SK-N-SH (cell line): Measurements from ENCODE around the gene MAP4K5. TPM values are rescaled to one million over a fixed set of nuclear protein-coding genes. Genes with fewer than 3 reads are reported as not detected.

Experiments
- CTCF ChIA-PET: fragments of 300-600, 350-600 bp; formaldehyde crosslinking; extraction: SDS; loops from one replicate; lab custom pipeline; 2021; lab: Yijun Ruan, JAX
- POLR2A ChIA-PET: fragments of 350-600 bp; sonication (Branson Sonifier 250); formaldehyde crosslinking; extraction: SDS; loops from one replicate; lab custom pipeline; 2020; ENCODE audit warnings: antibody characterized with exemption, inconsistent platforms; lab: Yijun Ruan, JAX
- DNase-seq: peaks from one replicate; pipeline ENCODE4 v3.0.0; 2012
- H2AFZ ChIP-seq: fragments of 200-600 bp; sonication (generic); 2 replicates; pipeline ENCODE4 v1.8.1; 2016; ENCODE audit warnings: antibody characterized with exemption, mild to moderate bottlenecking, low read depth
- H3F3A ChIP-seq: fragments of 200-600 bp; sonication (generic); replicated peaks from 2 replicates; pipeline ENCODE3; 2016; ENCODE audit warnings: antibody characterized with exemption, mild to moderate bottlenecking; ENCODE audit not compliant: insufficient read depth
- H3K27ac ChIP-seq, 2 experiments: fragments of 200-500 bp in 1 of 2; fragments of 200-600 bp in 1 of 2; sonication (Bioruptor generic) in 1 of 2; sonication (generic), shearing (Covaris generic) in 1 of 2; 2 replicates each; pipeline versions ENCODE4 v1.5.1 to v1.6.1; 2014 to 2016; ENCODE audit warnings: low read depth in 2 of 2, inconsistent platforms in 1 of 2, low read length in 1 of 2, mild to moderate bottlenecking in 1 of 2, mixed read lengths in 1 of 2
- H3K27me3 ChIP-seq: fragments of 200-600 bp; sonication (generic), shearing (Covaris generic); 2 replicates; pipeline ENCODE4 v1.6.1; 2016; ENCODE audit warnings: mixed run types; ENCODE audit not compliant: insufficient read depth
- H3K36me3 ChIP-seq, 2 experiments: fragments of 200-500 bp in 1 of 2; fragments of 200-600 bp in 1 of 2; sonication (Bioruptor generic) in 1 of 2; sonication (generic) in 1 of 2; replicated peaks in 1 of 2; 2 replicates each; pipeline versions ENCODE3 to v1.5.1; 2014 to 2016; ENCODE audit warnings: low read length in 1 of 2, mild to moderate bottlenecking in 1 of 2; ENCODE audit not compliant: insufficient read depth in 2 of 2, control insufficient read depth in 1 of 2
- H3K4me1 ChIP-seq, 2 experiments: fragments of 200-500 bp in 1 of 2; fragments of 200-600 bp in 1 of 2; sonication (Bioruptor generic) in 1 of 2; sonication (generic), shearing (Covaris generic) in 1 of 2; 2 replicates each; pipeline versions ENCODE4 v1.5.1 to v1.6.1; 2014 to 2016; ENCODE audit warnings: low read depth in 1 of 2, low read length in 1 of 2, mixed run types in 1 of 2; ENCODE audit not compliant: insufficient read depth in 2 of 2, control insufficient read depth in 1 of 2
- H3K4me2 ChIP-seq: fragments of 200-600 bp; sonication (generic), shearing (Covaris generic); 2 replicates; pipeline ENCODE4 v1.6.1; 2017; ENCODE audit warnings: mixed run types
- H3K4me3 ChIP-seq, 2 experiments: fragments of 200-500 bp in 1 of 2; fragments of 200-600 bp in 1 of 2; sonication (Bioruptor generic) in 1 of 2; sonication (generic), shearing (Covaris generic) in 1 of 2; 2 replicates each; pipeline versions ENCODE4 v1.5.1 to v1.8.1; 2014 to 2016; ENCODE audit warnings: low read depth in 2 of 2, inconsistent platforms in 1 of 2, low read length in 1 of 2, mild to moderate bottlenecking in 1 of 2, mixed read lengths in 1 of 2, moderate library complexity in 1 of 2
- H3K79me2 ChIP-seq: fragments of 200-600 bp; sonication (generic); 2 replicates; pipeline ENCODE4 v1.8.1; 2017; ENCODE audit warnings: mild to moderate bottlenecking; ENCODE audit not compliant: insufficient read depth
- H3K9ac ChIP-seq: fragments of 200-600 bp; sonication (generic); 2 replicates; pipeline ENCODE4 v1.6.1; 2017; ENCODE audit warnings: mixed run types
- H3K9me2 ChIP-seq: fragments of 200-600 bp; sonication (generic); 2 replicates; pipeline ENCODE4 v1.6.1; 2017; ENCODE audit warnings: mixed run types
- H3K9me3 ChIP-seq: fragments of 200-600 bp; sonication (generic); 2 replicates; pipeline ENCODE4 v1.6.1; 2017; ENCODE audit warnings: mixed run types, mild to moderate bottlenecking, moderate library complexity
- H4K20me1 ChIP-seq: fragments of 200-600 bp; sonication (generic); 2 replicates; pipeline ENCODE4 v1.6.1; 2017; ENCODE audit warnings: mild to moderate bottlenecking, mixed run types; ENCODE audit not compliant: insufficient read depth
- CHD2 ChIP-seq: fragments of 150-350 bp; IDR thresholded peaks from 2 replicates; pipeline ENCODE4 v1.6.1; 2018; ENCODE audit warnings: low read length; ENCODE audit not compliant: partially characterized antibody
- ELF1 ChIP-seq: IDR thresholded peaks from 2 replicates; pipeline ENCODE4 v1.4.0; 2012
- EZH2phosphoT487 ChIP-seq: fragments of 200-600 bp; sonication (generic); IDR thresholded peaks from 2 replicates; pipeline ENCODE4 v1.6.1; 2017; ENCODE audit warnings: low read depth, mixed run types, mild to moderate bottlenecking, antibody characterized with exemption, moderate library complexity, borderline replicate concordance
- FOXM1 ChIP-seq: IDR thresholded peaks from 2 replicates; pipeline ENCODE4 v1.4.0; 2012; ENCODE audit warnings: low read depth, mild to moderate bottlenecking
- MEF2A ChIP-seq: IDR thresholded peaks from 2 replicates; pipeline ENCODE4 v1.4.0; 2012; ENCODE audit warnings: low read depth, borderline replicate concordance
- NRF1 ChIP-seq: IDR thresholded peaks from 2 replicates; pipeline ENCODE4 v1.6.1; 2012; ENCODE audit warnings: low read depth, mild to moderate bottlenecking, low read length
- RAD21 ChIP-seq: IDR thresholded peaks from 2 replicates; pipeline ENCODE4 v1.6.1; 2012; ENCODE audit warnings: mild to moderate bottlenecking, low read length
- SMC3 ChIP-seq: IDR thresholded peaks from 2 replicates; pipeline ENCODE4 v1.6.1; 2012; ENCODE audit warnings: low read depth, low read length, improper control_type of control experiment
- TEAD4 ChIP-seq: IDR thresholded peaks from 2 replicates; pipeline ENCODE4 v1.4.0; 2012; ENCODE audit warnings: mild to moderate bottlenecking, borderline replicate concordance; ENCODE audit not compliant: insufficient read depth
- WGBS: methylation state at CpG from one replicate; pipeline ENCODE4 v1.1.6; 2017; ENCODE audit warnings: low lambda C conversion rate; 5-methylcytosine and 5-hydroxymethylcytosine counted together
- polyA plus RNA-seq, 3 experiments: library from polyadenylated mRNA; depleted of rRNA; stranded (reverse); fragments of >200 nt; gene quantifications; 2 replicates each; pipeline ENCODE4 v1.2.3, GENCODE V29; 2012
- TF ChIP-seq, protein P1 (sequence below): fragments of 200-600 bp; sonication (generic); IDR thresholded peaks from 2 replicates; pipeline ENCODE4 v1.6.1; 2017; ENCODE audit warnings: antibody characterized with exemption, mild to moderate bottlenecking, moderate library complexity
- TF ChIP-seq, protein P2 (sequence below): IDR thresholded peaks from 2 replicates; pipeline ENCODE4 v1.4.0; 2012; ENCODE audit warnings: low read depth, borderline replicate concordance
- TF ChIP-seq, protein P3 (sequence below): IDR thresholded peaks from 2 replicates; pipeline ENCODE4 v1.4.0; 2012; ENCODE audit warnings: low read depth, borderline replicate concordance
- TF ChIP-seq, protein P4 (sequence below): IDR thresholded peaks from 2 replicates; pipeline ENCODE4; 2012

The MAP4K5 gene
- polyA plus RNA-seq, 1 of the 3 experiments (the other 2 are of a cell fraction) = 31.8 TPM

DNA sequence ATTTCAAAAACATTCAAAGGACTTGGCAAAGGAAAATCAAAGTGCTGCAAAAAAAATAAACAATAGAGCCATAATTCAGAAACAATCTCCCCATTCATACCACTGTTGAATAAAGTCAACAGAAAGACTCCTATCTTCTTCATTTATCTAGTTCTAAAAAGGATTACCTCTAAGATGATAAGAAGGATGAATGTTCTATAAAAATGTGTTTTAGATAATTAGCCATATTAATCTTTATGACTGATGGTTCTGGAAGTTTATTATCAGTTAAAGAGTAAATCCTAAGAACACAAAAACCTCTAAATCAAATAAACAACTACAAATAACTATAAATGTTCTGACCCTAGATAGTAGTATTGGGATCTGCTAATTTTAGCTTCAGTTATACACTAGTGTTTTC, 97.8 kb downstream of the MAP4K5 start:
- Histone ChIP-seq H3K4me2 (no peak overlapping the region), H3K4me3 (no peak overlapping the region)
- TF ChIP-seq RAD21 (no peak), EZH2phosphoT487 (no peak), CHD2 (no peak)
- TF ChIP-seq, protein P1, sequence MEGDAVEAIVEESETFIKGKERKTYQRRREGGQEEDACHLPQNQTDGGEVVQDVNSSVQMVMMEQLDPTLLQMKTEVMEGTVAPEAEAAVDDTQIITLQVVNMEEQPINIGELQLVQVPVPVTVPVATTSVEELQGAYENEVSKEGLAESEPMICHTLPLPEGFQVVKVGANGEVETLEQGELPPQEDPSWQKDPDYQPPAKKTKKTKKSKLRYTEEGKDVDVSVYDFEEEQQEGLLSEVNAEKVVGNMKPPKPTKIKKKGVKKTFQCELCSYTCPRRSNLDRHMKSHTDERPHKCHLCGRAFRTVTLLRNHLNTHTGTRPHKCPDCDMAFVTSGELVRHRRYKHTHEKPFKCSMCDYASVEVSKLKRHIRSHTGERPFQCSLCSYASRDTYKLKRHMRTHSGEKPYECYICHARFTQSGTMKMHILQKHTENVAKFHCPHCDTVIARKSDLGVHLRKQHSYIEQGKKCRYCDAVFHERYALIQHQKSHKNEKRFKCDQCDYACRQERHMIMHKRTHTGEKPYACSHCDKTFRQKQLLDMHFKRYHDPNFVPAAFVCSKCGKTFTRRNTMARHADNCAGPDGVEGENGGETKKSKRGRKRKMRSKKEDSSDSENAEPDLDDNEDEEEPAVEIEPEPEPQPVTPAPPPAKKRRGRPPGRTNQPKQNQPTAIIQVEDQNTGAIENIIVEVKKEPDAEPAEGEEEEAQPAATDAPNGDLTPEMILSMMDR = no peak
- TF ChIP-seq, protein P2, sequence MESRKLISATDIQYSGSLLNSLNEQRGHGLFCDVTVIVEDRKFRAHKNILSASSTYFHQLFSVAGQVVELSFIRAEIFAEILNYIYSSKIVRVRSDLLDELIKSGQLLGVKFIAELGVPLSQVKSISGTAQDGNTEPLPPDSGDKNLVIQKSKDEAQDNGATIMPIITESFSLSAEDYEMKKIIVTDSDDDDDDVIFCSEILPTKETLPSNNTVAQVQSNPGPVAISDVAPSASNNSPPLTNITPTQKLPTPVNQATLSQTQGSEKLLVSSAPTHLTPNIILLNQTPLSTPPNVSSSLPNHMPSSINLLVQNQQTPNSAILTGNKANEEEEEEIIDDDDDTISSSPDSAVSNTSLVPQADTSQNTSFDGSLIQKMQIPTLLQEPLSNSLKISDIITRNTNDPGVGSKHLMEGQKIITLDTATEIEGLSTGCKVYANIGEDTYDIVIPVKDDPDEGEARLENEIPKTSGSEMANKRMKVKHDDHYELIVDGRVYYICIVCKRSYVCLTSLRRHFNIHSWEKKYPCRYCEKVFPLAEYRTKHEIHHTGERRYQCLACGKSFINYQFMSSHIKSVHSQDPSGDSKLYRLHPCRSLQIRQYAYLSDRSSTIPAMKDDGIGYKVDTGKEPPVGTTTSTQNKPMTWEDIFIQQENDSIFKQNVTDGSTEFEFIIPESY = no peak
- TF ChIP-seq, all 33 proteins: peak for 0
- H3K9me3 ChIP-seq = no peaks in the 10 kb centered on the region
- no peak overlapping the region for H3K9ac ChIP-seq
- H3K27me3 ChIP-seq = no peaks in the 10 kb centered on the region
- CTCF ChIA-PET = no interaction called here
- H3F3A ChIP-seq = peaks cover 14% of the 10 kb centered on the region
- 0 out of 2 replicates have a peak, but pooled peaks cover 3% of the 10 kb centered on the region for H3K79me2 ChIP-seq
- DNase-seq = no peak
- no peaks in the 10 kb centered on the region for H3K9me2 ChIP-seq
- POLR2A ChIA-PET = no interaction called here
- H3K4me1 ChIP-seq = no peaks in the 10 kb centered on the region; a peak in 1 of 4 replicates
- no peak overlapping the region for H2AFZ ChIP-seq
- peaks cover 56 to 71% of the 10 kb centered on the region in 2 experiments for H3K36me3 ChIP-seq
- H3K27ac ChIP-seq = no peak overlapping the region
- no peaks in the 10 kb centered on the region for H4K20me1 ChIP-seq

DNA sequence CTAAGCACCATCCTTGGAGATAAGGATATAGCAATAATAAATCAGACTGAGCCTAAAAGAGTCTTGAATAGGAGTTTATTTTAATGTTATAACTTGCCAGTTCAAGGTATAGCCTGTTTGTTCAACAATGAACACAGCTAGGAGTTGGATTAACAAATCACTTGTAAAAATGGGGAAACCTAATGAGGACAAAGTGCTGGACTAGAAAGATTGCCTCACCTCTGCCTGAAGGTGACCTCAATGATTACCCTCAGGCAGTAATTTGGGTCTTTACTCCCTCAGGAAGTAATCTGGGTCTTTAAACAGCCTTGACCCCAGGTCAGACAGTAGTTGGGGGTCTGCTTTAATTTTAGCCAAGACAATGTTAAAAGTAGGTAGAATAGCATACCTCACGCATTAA, 100.2 kb downstream of the MAP4K5 start:
- Histone ChIP-seq H3F3A (peaks cover 20% of the 10 kb centered on the region), H3K27ac (no peak overlapping the region), H3K4me1 (no peaks in the 10 kb centered on the region; a peak in 1 of 4 replicates), H3K79me2 (0 out of 2 replicates have a peak, but pooled peaks cover 8% of the 10 kb centered on the region), H3K4me3 (no peak overlapping the region), H3K9me3 (no peaks in the 10 kb centered on the region), H3K9me2 (no peaks in the 10 kb centered on the region), H2AFZ (no peak overlapping the region), H3K27me3 (no peaks in the 10 kb centered on the region), H3K36me3 (peaks cover 47 to 78% of the 10 kb centered on the region in 2 experiments), H3K4me2 (no peak overlapping the region), H3K9ac (no peak overlapping the region), H4K20me1 (no peaks in the 10 kb centered on the region)
- ChIA-PET POLR2A (no interaction called here), CTCF (no interaction called here)
- no peak for DNase-seq
- no peak for TF ChIP-seq SMC3
- no peak for TF ChIP-seq ELF1
- 95% methylated on average over 1 of the region's 1 CpG for WGBS

DNA sequence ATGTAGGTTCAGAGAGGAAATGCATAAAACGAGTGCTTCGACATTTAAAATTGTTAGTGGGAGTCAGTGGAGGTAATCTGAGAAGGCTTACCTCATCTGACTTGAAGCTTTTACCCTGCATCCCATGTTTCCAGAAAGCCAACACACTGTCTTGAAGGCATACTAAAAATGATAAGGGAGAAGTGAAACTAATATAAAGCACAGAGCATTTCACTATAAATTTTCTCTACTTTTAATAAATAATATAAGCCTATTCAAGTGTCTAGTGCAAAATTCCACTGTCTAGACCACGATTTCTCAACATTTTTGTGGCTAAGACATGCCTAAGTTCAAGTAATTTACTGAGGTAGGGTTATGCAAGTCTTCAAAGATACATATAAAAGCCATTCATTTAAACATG, 106.6 kb downstream of the MAP4K5 start:
- no peak overlapping the region; a peak in 1 of 4 replicates for H3K27ac ChIP-seq
- no peaks in the 10 kb centered on the region for H3K27me3 ChIP-seq
- H2AFZ ChIP-seq = no peak overlapping the region
- ChIA-PET POLR2A (no interaction called here), CTCF (no interaction called here)
- peaks cover 11% of the 10 kb centered on the region for H3F3A ChIP-seq
- no peak overlapping the region for H3K4me3 ChIP-seq
- WGBS = 77% methylated on average over 3 of the region's 3 CpGs
- 0 out of 2 replicates have a peak, but pooled peaks cover 5% of the 10 kb centered on the region for H3K79me2 ChIP-seq
- no peaks in the 10 kb centered on the region for H4K20me1 ChIP-seq
- no peak overlapping the region for H3K4me2 ChIP-seq
- no peaks in the 10 kb centered on the region for H3K9me2 ChIP-seq
- H3K4me1 ChIP-seq = no peaks in the 10 kb centered on the region
- DNase-seq = no peak
- H3K9me3 ChIP-seq = no peaks in the 10 kb centered on the region
- H3K9ac ChIP-seq = no peak overlapping the region
- peaks cover 50 to 77% of the 10 kb centered on the region in 2 experiments for H3K36me3 ChIP-seq
- TF ChIP-seq, protein P3, sequence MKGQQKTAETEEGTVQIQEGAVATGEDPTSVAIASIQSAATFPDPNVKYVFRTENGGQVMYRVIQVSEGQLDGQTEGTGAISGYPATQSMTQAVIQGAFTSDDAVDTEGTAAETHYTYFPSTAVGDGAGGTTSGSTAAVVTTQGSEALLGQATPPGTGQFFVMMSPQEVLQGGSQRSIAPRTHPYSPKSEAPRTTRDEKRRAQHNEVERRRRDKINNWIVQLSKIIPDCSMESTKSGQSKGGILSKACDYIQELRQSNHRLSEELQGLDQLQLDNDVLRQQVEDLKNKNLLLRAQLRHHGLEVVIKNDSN = no peak
- TF ChIP-seq FOXM1 (no peak), MEF2A (no peak), NRF1 (no peak), TEAD4 (no peak)
- TF ChIP-seq, protein P4, sequence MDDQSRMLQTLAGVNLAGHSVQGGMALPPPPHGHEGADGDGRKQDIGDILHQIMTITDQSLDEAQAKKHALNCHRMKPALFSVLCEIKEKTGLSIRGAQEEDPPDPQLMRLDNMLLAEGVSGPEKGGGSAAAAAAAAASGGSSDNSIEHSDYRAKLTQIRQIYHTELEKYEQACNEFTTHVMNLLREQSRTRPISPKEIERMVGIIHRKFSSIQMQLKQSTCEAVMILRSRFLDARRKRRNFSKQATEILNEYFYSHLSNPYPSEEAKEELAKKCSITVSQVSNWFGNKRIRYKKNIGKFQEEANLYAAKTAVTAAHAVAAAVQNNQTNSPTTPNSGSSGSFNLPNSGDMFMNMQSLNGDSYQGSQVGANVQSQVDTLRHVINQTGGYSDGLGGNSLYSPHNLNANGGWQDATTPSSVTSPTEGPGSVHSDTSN = no peak
